Erythroblast (primary cell): ENCODE data around the gene KRT2.
A peak's percentile ranks its signal among the peaks of the same experiment; 100 is the strongest.

ENCODE experiments used
- DNase-seq, 2 experiments: peaks; one replicate each; lab custom pipeline; 2025; lab: John Stamatoyannopoulos, UW
- GATA1 ChIP-seq: IDR thresholded peaks from 2 replicates; pipeline ENCODE4 v1.6.1; 2011; ENCODE audit warnings: low read depth, mild to moderate bottlenecking, control low read depth, low read length, moderate library complexity
- POLR2A ChIP-seq: IDR thresholded peaks from 2 replicates; pipeline ENCODE4 v1.6.1; 2011; ENCODE audit warnings: mild to moderate bottlenecking, low read length

Gene KRT2

DNA sequence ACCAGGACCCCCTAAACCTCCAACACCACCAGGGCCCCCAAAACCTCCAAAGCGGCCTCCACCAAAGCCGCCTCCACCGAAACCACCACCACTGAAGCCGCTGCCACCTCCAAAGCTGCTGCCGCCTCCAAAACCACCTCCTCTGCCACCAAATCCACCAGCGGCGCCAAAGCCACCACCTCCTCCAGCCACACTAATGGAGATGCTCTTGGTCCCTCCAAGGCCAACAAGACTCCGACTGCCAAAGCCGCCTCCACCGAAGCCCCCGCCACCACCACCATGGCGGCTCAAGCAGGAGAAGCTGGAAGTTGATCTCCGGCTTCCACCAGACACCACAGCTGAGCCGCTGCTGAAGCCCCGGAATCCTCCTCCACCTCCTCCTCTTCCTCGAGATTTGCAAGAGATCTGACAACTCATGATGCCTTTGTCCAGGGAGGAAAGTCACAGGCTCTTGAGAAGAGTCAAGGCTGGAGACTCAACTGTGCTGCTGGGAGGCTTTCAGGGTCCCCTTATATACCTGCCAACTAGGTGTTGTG, at the start of gene KRT2:
Gene KRT2, minus strand, starts transcription at position 486 of the 536 bp plus-strand sequence. Its CDS starts 69 bp downstream, at position 417.
- DNase-seq = no peak
- TF ChIP-seq GATA1 (no peak), POLR2A (no peak)

DNA sequence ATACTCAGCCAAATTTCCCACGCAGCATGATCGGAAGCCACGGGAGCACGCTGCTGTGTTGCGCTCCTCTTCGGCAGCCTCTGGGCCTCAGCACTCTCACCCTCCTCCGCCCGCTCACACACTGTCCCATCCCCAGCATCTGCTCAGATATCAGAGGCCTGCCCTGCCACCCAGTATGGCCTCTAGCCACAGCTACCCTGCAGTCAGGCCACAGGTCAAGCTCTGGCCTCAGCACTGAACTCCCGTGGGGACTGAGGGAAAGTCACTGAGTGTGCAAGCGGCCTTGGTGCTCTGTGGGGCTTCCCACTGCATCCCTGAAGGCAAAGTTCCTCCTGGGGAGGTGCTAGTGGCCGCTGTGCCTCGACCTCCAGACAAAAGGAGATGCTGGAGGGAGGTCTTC, 49.3 kb upstream of the KRT2 start:
- TF ChIP-seq GATA1 = no peak
- no peak for TF ChIP-seq POLR2A
- no peak for DNase-seq

DNA sequence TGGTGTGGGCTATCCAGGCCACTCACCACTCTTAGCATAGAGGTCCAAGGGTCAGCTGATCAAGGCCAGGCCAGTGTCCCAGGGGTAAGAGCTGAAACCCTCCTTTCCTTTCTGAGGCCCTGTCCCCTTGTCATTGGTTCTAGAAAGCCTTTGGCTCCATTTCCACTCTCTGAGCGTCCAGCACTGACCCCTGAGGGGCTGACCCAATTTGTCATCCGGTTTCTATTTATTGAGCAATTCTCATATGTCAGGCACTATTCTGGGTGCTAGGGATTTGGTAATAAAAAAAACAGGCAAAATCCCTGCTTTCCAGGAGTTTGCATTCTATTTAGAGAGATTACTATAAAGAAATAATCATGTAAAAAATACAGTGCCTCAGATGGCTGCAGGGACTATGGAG, 47.9 kb upstream of the KRT2 start:
- no peak for DNase-seq
- TF ChIP-seq GATA1 (no peak), POLR2A (no peak)

DNA sequence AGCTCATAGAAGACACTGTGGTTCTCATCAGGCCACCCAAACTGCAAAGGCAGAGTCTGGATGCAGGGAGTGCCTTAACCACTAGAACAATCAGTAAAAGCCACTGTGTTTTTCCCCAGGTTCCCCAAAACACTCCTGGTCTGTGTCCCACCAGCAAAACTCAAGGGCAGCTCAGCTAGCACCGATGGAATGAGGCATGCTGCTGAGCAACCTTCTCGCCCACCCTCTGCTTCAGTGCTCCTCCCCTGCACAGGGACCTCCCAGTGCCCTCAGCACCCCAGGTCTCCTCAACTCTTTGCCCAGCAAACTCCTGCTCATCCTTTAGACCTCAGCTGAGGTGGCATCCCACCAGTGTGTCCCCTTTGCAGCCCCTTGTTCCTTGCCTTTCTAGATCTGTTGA, 47.4 kb upstream of the KRT2 start:
- TF ChIP-seq POLR2A (no peak), GATA1 (no peak)
- DNase-seq = no peak

DNA sequence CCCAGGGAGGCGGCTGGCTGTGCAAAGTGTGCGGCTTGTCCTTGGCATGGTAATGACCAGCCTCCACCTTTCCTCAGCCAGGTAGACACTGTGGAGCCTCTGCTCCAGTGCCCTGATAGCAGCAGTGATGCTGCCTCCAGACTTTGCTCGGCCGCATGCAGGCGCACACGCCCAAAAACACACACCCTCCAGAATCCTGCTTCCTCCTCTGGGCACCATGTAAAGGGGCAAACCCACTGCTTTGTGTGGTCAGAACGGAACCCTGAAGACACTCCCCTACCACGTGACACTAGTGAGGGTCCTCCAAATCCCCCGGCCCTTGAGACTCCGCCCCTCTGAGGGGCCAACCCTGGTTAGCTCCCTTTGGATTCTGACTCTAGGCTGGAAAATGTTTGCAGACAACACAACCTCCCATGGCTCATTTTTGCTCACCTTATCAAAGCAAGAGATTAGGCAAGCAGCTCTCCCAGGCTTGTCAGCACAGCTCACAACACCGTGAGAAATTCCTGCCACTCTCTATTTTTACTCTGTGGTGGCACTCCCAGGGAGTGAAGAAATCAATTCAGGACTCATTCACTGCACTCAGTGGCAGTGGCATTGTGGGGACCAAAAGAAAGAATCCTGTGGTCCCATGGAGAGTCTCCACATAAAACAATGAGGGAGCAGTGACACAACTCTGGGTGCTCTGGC, 46.8 kb upstream of the KRT2 start:
- no peak for DNase-seq
- no peak for TF ChIP-seq POLR2A
- no peak for TF ChIP-seq GATA1

DNA sequence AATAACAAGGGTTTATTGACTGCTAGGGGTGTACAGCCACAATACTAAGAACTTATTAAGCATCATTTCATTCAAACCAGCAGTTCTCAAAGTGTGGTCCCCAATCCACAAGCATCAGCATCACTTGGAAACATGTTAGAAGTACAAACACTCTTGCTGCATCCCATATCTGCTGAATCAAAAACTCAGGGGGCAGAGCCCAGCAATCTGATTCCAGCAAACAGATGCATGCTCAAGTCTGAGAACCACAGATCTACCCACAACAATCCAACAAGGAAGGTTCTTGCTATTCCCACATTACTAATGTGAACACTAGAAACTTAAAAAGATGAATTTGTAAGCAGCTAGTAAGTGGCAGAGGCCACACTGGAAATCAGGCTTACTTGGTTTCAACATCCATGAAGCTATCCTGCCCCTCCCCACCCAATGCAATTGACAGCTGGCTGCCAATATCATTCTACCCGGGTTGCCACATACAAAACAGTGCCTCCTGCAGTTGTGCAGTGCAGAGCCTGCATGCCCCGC, 45.1 kb upstream of the KRT2 start:
- peak in 1 of 2 experiments; percentile 22 for DNase-seq
- TF ChIP-seq GATA1 (no peak), POLR2A (no peak)

DNA sequence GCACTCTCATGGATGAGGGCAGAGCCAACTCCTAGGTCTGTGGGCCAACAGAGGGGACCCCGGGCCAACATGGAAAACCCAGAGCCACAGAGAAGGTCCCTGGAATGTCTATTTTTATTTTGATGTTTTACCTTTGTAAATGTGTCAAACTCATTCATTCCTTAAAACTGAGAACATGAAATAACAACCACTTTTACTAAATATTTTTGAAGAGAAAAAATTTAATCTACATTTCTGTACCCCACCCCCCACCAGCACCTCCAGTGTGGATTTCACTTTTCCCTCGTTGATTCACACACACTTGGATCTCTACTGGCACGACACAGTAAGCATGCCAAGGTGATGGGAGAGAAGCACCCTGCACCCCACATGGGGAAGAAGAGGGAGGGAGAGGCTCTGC, 44.6 kb upstream of the KRT2 start:
- no peak for DNase-seq

DNA sequence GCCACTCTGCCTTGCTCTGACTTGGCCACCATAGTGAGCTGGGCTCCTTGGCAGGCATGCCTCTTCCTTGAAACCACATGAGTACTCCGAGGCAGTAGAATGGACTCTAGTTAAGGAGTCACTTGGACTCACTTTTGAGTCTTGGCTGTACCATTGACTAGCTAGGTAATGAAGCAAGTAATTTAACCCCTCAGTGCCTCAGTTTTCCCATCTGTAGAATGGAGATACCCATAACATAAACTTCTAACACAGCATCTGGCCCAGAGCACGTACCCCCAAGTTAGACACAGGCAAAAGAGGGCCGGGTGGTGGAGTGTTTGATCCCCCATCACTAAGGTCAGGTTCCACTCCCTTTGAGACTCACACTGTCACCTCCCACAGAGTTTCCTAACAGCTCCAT, 43.0 kb upstream of the KRT2 start:
- TF ChIP-seq POLR2A = no peak
- TF ChIP-seq GATA1 = no peak
- DNase-seq = no peak

More for the DNA sequence above, 44.6 kb upstream of the KRT2 start:
- no peak for TF ChIP-seq POLR2A
- no peak for TF ChIP-seq GATA1

DNA sequence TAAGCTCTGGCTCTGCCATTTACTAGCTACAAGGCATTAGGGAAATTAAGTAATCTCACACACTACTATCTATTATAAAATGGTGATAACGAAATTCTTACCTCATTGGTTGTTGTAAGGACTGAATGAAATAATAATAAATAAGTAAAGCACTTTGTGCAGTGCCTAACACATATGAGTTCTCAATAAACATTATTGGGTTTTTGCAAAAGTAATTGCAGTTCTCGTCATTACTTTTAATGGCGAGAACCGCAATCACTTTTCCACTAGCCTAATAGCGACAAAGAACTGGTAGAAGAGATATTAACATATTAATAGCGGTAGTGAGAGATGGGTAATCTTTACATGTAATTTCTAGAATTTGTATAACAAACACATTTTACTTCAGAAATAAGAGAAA, 42.1 kb upstream of the KRT2 start:
- DNase-seq = no peak
- TF ChIP-seq POLR2A (no peak), GATA1 (no peak)

DNA sequence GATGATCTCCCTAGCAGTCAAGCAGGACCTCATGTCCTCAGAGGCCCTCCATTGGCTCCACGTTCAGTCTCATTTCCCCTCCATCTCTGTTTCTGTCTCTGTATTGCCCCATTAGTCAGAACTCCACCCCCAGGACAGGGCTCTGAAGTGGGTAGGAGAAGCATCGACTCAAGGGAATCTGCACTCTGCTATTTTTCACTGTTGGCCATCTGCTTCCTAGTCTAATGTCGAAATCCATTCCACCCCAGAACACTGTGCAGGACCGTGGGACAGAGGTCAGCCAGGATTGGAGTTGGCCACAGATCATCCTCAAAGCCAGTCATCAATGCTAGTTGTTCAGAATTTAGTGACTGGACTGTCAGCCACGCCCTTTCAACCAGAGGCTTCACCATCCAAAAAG, 41.2 kb upstream of the KRT2 start:
- DNase-seq = no peak

DNA sequence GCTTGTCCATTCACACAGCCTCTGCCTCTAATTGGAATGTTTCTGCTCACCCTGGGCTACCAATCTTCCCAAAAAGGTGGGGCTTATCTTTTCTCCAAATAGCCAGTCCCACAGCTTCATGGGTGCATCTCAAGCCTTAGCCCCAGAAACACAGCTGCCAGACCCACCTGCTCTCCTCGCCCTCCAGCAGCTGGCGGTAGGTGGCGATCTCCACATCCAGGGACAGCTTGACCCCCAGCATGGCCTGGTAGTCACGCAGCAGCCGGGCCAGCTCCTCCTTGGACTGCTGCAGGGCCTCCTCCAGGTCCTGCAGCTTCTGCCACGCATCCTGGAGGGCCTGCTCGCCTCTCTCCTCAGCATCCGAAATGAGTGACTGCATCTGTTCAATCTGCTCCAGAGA, 40.2 kb upstream of the KRT2 start:
- peak; percentile 28 to 30 for DNase-seq
- TF ChIP-seq POLR2A (no peak), GATA1 (no peak)

More for the DNA sequence above, 41.2 kb upstream of the KRT2 start:
- TF ChIP-seq GATA1 = no peak

DNA sequence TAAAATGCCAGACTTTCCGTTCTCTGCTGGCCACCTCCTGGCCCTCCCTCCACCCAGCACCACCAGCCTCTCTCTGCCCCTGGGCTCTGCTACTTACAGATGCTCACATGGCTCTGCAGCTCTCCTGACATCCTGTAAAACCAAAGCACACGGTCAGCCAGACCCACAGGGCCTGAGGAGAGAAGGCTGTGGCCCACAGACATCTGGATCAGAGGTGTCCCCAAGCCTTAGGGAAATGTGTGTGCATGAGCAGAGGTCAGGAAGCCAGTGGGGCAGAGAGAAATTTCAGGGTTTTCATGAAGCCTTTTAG, 39.8 kb upstream of the KRT2 start:
- no peak for DNase-seq
- TF ChIP-seq GATA1 = no peak
- TF ChIP-seq POLR2A = no peak

DNA sequence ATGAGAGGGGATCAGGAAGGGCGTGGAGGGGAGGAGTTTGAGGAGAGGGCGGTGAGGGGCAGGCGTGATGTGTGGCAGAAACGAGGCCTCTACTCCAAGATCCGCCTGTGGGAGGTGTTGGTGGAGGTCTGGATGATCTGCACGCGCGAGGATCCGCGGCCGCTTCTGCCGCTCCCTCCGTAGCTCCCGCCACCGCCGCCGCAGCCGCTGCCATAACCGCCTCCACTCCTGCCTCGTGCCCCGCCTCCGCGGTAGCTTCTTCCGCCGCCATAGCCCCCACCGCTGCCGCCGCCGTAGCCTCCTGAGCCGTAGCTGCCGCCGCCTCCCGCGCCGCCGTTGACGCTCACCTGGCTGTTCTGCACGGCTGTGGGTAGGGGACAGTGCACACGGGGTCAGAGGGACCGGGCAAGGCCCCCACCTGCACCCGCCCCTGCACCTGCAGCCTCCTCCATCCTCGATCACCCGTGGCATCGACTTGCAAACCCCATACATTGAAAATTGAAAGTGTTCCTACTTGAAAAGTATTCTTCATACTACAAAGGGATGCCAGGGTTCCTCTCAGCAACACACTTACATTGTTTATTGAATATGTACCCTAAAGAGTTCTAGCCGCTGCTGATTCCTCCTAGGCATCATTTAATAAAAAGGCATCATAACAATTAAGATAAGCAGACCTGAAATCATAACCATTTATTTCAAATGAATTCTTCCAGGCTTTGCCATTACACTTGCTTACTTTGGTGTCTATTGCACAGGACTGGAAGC, 39.2 kb upstream of the KRT2 start:
- TF ChIP-seq POLR2A = no peak
- no peak for TF ChIP-seq GATA1
- DNase-seq = peak; percentile 54 to 66

DNA sequence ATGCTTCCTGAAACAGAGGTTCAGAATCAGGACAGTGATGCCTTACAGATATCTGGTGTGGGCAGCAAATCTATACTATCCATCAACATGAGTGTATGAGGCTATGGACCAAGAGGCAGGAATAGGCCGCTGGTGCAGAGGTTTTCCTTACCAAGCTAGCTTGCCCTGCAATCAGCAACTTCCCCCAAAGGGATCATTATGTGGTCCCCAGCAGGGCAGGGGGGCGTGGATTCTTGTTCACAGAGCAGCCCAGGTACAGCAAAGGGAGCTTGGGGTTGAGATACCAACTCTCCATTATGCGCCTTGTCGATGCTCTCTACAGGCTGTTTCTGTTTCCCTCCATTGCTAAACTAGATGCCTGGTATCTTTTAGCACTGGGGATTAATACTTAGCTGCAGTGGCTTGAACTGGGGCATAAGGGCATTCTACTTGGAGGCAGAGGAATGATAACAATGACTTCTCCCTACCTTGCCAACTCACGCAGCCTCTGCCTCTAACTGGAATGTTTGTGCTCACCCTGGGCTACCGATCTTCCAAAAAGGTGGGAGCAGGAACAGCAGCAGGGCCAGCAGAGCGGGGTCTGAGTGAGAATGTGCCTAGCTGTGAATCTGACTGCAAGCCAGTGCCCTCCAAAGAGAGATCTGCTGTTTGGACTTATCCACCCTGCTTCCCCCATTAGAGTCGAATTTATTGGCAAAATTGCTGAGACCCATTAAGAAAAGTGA, 38.5 kb upstream of the KRT2 start:
- TF ChIP-seq POLR2A (no peak), GATA1 (no peak)
- DNase-seq = no peak
